Effector memory CD8-positive, alpha-beta T cell (primary cell): ENCODE measurements around the gene ZNF530.
A peak's percentile ranks its signal among the peaks of the same experiment; 100 is the strongest.

ENCODE experiments used
- ATAC-seq: fragments of 150-1000 bp; cut with Tn5 transposase; replicated peaks from 2 replicates; pipeline ENCODE4 v1.10.0; 2021; ENCODE audit warnings: mild to moderate bottlenecking, moderate library complexity
- DNase-seq, 3 experiments: peaks; one replicate each; pipeline ENCODE4 v3.0.0; 2021
- H3K27ac Mint-ChIP-seq, 2 donors: one replicate each; pipeline ENCODE4 v1.8.0; 2022; ENCODE audit warnings: mild to moderate bottlenecking in 2 of 2, mixed read lengths in 2 of 2, moderate library complexity in 2 of 2
- H3K27me3 Mint-ChIP-seq, 2 donors: one replicate each; pipeline ENCODE4 v1.8.0; 2022; ENCODE audit warnings: mixed read lengths in 2 of 2
- H3K36me3 Mint-ChIP-seq: one replicate; pipeline ENCODE4 v1.8.0; 2022; ENCODE audit warnings: mild to moderate bottlenecking, moderate library complexity, mixed read lengths; ENCODE audit not compliant: insufficient read depth
- H3K4me1 Mint-ChIP-seq, 2 donors: one replicate each; pipeline ENCODE4 v1.8.0; 2022; ENCODE audit warnings: low read depth in 2 of 2, mixed read lengths in 2 of 2
- H3K4me3 Mint-ChIP-seq, 2 donors: one replicate each; pipeline ENCODE4 v1.8.0; 2022; ENCODE audit warnings: mild to moderate bottlenecking in 2 of 2, mixed read lengths in 2 of 2, moderate library complexity in 2 of 2
- H3K9me3 Mint-ChIP-seq, 2 donors: one replicate each; pipeline ENCODE4 v1.8.0; 2022; ENCODE audit warnings: mixed read lengths in 2 of 2
- total RNA-seq, 9 experiments: gene quantifications; one replicate each; lab custom pipeline; 2026; lab: John Stamatoyannopoulos, UW

Gene ZNF530
- total RNA-seq = 6.0 to 26.1 (median 13.0) reads per million in 9 experiments

DNA sequence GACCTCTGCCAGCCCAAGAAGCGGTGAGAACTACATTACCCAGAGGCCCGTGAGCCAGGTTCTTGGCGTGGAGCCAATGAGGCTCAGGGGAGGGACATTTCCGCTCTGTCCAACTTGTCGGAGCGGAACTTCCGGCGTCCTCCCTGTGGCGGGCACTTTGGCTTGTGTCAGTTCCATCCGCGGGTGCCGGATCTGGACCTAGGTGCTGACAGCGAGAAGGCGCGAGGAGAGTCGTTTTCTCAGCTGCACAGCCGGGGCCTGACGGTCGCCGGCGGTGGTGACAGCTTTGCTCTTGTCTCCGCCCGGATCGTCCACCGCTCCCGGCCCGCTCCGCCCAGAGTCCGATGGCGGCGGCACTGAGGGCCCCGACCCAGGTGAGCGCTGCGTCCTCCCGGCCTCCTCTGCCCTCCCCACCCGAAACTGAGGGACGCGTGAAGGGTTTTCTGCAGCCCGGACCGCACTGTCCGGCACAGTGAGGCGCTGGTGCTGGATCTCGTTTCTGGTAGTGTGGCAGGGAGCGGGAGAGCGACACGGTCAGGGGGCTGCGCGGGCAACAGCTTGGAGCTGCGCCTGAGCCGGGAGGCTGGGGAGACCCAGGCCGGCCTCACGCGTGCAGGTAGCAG, at the start of gene ZNF530:
Gene ZNF530 (plus strand): TSS at position 125 of the 623 bp plus-strand sequence. CDS start 4,461 bp downstream, outside the sequence.
- Mint-ChIP-seq H3K27me3 (no peaks in the 10 kb centered on the region), H3K4me3 (peak within 1 kb of the TSS; percentile 78 to 82), H3K36me3 (peaks cover 3% of the 10 kb centered on the region), H3K27ac (peak within 1 kb of the TSS; percentile 59 to 83), H3K9me3 (peaks cover 23 to 42% of the 10 kb centered on the region in 2 donors), H3K4me1 (peaks cover 18 to 19% of the 10 kb centered on the region in 2 donors)
- ATAC-seq (peak; percentile 99), DNase-seq (peak; percentile 71 to 78 (median 76))

DNA sequence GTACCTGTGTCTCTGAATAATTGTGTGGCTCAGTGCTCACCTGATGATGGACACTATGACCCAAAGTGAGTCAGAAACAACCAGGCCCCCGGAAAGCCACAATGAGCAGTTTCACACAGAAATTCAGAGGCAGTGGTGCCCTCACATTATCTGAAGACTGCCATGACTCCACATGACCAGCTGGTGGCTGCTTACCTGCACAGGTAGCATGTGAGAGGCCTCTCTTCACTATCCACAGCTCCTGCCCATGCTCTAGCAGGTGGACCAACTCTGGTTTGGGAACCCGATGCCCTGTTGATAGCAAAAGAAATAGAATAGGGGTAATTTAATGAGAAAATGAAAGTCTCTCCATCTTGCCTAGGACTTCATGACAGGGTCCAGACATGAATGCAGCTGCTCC, 47.3 kb upstream of the ZNF530 start:
- DNase-seq (no peak), ATAC-seq (no peak)
- Mint-ChIP-seq H3K36me3 (peaks cover 62% of the 10 kb centered on the region), H3K9me3 (peaks cover 21 to 28% of the 10 kb centered on the region in 2 donors), H3K4me1 (peaks cover 2 to 7% of the 10 kb centered on the region in 2 donors), H3K27me3 (no peaks in the 10 kb centered on the region), H3K27ac (no peak overlapping the region), H3K4me3 (no peak overlapping the region)

DNA sequence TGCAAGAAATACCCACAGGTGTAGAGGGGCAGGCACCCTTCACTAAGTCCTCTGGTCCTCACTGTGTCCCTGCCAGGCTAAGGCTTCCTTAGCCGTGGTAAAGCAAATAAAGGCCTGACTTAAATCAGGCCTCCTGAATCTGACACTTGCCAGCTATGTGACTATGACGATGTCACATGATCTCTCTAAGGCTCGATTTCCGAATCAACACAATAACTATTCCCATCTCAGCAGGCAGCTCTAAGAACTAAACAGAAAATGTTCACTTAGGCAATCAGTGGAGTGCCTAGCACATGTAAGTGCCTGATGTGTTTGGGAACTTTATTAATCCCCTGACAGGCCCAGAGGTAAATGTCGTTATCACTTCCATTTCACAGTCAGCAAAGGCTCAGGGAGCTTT, 42.0 kb upstream of the ZNF530 start:
- Mint-ChIP-seq H3K4me3 (peak overlapping the region; percentile 88 to 93), H3K27me3 (no peaks in the 10 kb centered on the region), H3K4me1 (peaks cover 26 to 36% of the 10 kb centered on the region in 2 donors), H3K36me3 (peaks cover 27% of the 10 kb centered on the region), H3K27ac (peak overlapping the region in 1 of 2 donors; percentile 46), H3K9me3 (peaks cover 7 to 11% of the 10 kb centered on the region in 2 donors)
- no peak for DNase-seq
- ATAC-seq = no peak

DNA sequence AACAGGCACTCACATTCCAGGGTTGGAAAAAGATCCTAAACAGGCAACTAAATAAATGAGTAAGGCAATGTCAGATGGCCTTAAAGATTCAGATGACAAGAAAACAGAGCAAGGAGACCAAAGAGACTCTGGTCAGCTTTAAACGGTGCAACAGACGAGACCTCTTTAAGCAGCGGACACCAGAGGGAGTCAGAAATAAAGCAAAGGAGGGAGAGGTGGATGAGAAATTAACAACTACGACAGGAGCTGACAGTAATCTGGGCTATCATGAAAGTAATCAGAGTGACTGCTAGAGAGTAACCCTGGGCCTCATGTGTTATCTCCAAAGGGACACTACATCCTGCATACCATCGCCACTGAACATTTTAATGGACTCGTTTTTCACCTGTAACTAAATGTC, 41.2 kb upstream of the ZNF530 start:
- peaks cover 8 to 16% of the 10 kb centered on the region in 2 donors for H3K9me3 Mint-ChIP-seq
- peak overlapping the region; percentile 88 to 93 for H3K4me3 Mint-ChIP-seq
- H3K27me3 Mint-ChIP-seq = no peaks in the 10 kb centered on the region
- peak overlapping the region; percentile 67 to 96 for H3K27ac Mint-ChIP-seq
- H3K4me1 Mint-ChIP-seq = peaks cover 26 to 36% of the 10 kb centered on the region in 2 donors
- H3K36me3 Mint-ChIP-seq = peaks cover 25% of the 10 kb centered on the region
- ATAC-seq = no peak
- DNase-seq = no peak

DNA sequence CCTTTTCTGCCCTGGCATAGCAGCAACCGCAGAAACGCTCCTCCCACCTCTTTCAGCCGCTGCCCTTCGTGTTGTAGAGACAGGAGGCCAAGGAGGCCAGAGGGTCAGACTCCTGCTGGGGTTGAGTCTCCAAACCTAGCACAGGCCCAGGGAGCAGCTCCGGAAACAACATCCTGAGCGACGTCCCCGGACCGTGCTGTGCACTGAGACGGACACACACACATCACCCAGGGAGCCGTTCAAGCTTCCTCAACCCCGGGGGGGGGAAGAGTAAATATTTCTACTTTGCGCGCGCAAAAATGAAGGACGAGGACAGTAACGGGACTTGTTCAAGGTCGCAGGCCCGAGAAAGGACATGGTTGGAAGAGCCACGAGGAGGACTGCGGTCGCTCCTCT, 40.7 kb upstream of the ZNF530 start:
- Mint-ChIP-seq H3K4me3 (peak overlapping the region; percentile 88 to 93), H3K9me3 (peaks cover 10 to 19% of the 10 kb centered on the region in 2 donors), H3K36me3 (peaks cover 21% of the 10 kb centered on the region), H3K4me1 (peaks cover 26 to 36% of the 10 kb centered on the region in 2 donors), H3K27ac (peak overlapping the region; percentile 67 to 96), H3K27me3 (no peaks in the 10 kb centered on the region)
- DNase-seq (no peak), ATAC-seq (peak; percentile 9)

DNA sequence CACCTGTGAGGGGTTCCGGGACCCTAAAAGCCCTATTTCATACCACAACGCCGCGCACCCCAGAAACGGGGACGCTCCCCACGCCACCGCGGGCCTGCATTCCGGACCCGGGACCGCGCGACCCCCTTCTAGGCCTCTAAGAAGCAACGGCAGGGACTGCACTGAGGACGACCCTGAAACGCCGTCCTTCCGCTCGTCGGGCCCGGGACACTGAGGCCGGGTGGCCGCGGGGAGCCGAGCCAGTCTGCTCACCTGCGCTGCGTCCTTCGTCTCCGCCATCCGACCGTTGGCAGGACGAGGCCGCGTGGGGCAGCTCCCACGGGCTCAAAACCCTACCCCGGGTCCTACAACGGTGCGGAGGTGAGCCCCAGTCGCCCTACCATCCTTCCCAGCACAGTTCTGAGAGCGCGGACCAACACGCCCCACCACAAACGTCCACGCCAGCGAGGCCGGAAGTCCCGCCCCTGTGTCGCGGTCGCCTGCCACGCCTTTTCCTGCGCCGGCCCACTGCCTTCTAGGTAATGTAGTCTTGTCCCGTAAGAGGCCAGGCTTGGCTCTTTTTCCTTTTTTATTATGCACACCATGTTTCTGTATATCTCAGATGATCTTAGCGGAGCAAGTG, 40.2 kb upstream of the ZNF530 start, which contains the start of gene ZNF550:
Gene ZNF550 (minus strand): TSS at position 460 of the 622 bp plus-strand sequence. CDS start 181 bp downstream, at position 279.
- DNase-seq (peak; percentile 78 to 79 (median 78)), ATAC-seq (peak; percentile 99)
- peaks cover 10 to 19% of the 10 kb centered on the region in 2 donors for H3K9me3 Mint-ChIP-seq
- peak within 1 kb of the TSS; percentile 67 to 96 for H3K27ac Mint-ChIP-seq
- no peaks in the 10 kb centered on the region for H3K27me3 Mint-ChIP-seq
- H3K4me3 Mint-ChIP-seq = peak within 1 kb of the TSS; percentile 88 to 93
- H3K4me1 Mint-ChIP-seq = peaks cover 26 to 36% of the 10 kb centered on the region in 2 donors
- peaks cover 16% of the 10 kb centered on the region for H3K36me3 Mint-ChIP-seq

DNA sequence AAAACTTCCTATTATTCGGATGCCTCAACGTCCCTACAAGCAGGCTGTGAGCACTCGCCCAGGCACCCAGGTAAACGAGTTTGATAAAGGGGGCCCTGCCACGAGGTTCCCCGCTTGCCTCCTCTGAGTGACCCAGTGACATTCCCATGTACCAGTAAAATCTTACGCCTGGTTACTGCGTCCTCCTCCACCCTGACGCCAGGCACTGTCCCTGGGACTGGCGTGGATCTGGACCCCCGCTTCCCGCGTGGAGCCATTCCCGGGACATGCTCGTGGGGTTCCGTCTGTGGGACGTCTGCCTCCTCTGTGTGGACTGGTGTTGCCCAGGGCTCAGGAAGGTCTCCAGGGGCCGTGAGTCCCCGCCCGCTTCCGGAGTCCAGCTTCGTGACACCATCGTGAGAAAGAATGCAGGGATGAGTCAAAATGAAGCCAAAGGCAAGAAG, 39.6 kb upstream of the ZNF530 start:
- Mint-ChIP-seq H3K4me3 (peak overlapping the region; percentile 88 to 93), H3K36me3 (peaks cover 11% of the 10 kb centered on the region), H3K27me3 (no peaks in the 10 kb centered on the region), H3K27ac (peak overlapping the region; percentile 67 to 96), H3K9me3 (peaks cover 7 to 19% of the 10 kb centered on the region in 2 donors), H3K4me1 (peaks cover 26 to 32% of the 10 kb centered on the region in 2 donors)
- ATAC-seq (no peak), DNase-seq (no peak)

DNA sequence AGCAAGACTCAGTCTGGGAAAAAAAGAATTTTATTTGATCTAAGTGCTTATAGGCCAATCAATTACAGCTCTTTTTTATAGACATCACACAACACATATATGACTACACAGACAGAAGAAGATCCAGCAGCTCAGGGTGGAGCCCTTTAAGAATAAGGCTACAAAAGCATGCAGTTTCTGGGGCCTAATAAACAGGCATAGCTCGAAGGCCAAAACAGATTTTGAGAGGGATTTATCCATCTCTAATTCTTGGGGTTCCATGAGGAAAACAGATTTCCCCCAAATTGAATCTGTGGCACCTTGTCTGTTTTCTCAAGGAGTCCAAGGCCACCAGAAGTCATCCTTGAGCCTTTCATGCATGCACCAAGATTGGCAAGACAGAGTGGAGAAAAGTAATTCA, 36.1 kb upstream of the ZNF530 start:
- no peak overlapping the region for H3K4me3 Mint-ChIP-seq
- H3K9me3 Mint-ChIP-seq = peaks cover 14 to 16% of the 10 kb centered on the region in 2 donors
- no peaks in the 10 kb centered on the region for H3K36me3 Mint-ChIP-seq
- no peaks in the 10 kb centered on the region for H3K27me3 Mint-ChIP-seq
- H3K4me1 Mint-ChIP-seq = peaks cover 13 to 18% of the 10 kb centered on the region in 2 donors
- H3K27ac Mint-ChIP-seq = no peak overlapping the region
- ATAC-seq (no peak), DNase-seq (no peak)

DNA sequence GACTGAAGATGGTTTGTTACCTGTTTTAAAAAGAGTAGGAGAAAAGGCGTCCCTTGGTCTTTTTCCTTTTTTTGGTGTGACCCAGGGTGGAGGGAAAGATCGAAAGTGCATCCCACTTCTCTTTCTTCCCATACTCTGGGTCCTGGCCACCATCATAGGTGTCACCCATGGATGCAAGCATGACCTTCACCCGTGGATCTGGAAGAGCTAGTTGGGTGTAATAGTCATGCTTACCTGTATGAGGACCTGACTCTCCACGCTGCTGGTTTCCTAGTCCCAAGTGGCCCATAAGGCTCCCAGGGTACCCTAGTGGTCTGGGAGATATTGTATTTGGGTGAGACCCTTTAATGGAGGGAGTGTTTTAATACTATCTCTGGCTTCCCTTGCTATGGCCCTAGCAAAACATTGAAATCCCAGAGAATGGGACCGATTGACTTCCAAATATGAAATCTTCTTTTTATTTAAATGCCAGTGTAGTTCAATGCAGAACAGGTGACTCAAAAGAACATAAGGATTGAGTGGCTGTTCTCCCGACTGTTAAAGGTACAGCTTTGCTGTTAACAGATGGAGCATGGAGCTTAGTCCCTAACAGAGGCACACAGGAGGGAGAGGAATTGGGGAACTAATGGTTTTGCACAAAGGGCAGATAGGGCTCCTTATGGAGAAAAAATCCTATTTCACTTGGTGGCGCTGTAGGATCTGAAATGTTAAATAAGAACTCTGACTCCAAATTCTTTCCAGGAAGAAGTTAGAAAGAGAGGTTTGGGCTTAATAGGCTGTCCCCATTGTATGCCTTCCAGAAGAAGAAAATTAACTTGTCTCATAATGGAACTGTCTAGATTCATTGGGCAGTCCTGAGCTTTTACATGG, 33.1 kb upstream of the ZNF530 start:
- Mint-ChIP-seq H3K27ac (no peak overlapping the region), H3K27me3 (no peaks in the 10 kb centered on the region), H3K4me1 (no peaks in the 10 kb centered on the region), H3K9me3 (peaks cover 16 to 19% of the 10 kb centered on the region in 2 donors), H3K4me3 (no peak overlapping the region), H3K36me3 (no peaks in the 10 kb centered on the region)
- DNase-seq = no peak
- no peak for ATAC-seq

DNA sequence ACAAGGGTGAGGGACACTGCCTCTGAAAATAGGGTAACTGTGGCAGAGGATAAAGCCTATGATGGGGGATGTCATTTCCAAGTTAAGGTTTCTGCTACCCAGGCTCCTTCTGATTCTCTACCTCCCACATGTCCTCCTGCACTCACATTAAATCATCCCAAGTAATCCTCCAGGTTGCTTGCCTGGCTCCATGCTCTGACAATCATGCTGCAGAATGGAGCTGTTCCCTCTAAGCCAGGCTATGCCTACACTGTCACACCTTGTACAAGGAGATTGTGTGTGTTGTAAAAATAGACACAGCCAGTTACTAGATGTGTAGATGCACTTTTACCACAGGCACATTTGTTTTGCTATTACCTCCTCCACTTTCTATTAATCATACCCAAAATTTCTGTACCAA, 29.0 kb upstream of the ZNF530 start:
- no peak for ATAC-seq
- Mint-ChIP-seq H3K9me3 (peaks cover 13 to 24% of the 10 kb centered on the region in 2 donors), H3K27ac (no peak overlapping the region), H3K4me3 (no peak overlapping the region), H3K27me3 (no peaks in the 10 kb centered on the region), H3K36me3 (peaks cover 22% of the 10 kb centered on the region), H3K4me1 (no peaks in the 10 kb centered on the region)
- DNase-seq = no peak

DNA sequence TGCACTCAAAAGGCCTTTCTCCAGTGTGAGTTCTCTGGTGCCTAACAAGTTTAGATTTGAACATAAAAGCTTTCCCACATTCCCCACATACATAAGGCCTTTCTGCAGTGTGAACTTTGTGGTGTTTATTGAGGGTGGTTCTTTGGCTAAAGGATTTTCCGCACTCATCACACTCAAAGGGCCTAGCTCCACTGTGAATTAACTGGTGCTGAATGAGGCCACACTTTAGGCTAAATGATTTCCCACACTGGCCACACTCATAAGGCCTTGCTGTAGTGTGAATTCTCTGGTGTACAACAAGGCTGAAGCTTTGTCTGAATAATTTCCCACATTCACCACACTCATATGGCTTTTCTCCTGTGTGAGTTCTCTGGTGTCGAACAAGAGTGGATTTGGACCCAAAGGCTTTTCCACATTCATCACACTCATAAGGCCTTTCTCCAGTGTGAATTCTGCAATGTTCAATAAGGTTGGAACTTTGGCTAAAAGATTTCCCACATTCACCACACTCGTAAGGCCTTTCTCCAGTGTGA, 27.2 kb upstream of the ZNF530 start:
- Mint-ChIP-seq H3K27ac (no peak overlapping the region), H3K4me1 (peaks cover 10 to 11% of the 10 kb centered on the region in 2 donors), H3K36me3 (peaks cover 29% of the 10 kb centered on the region), H3K4me3 (no peak overlapping the region), H3K27me3 (no peaks in the 10 kb centered on the region), H3K9me3 (peaks cover 24 to 32% of the 10 kb centered on the region in 2 donors)
- no peak for ATAC-seq
- no peak for DNase-seq

DNA sequence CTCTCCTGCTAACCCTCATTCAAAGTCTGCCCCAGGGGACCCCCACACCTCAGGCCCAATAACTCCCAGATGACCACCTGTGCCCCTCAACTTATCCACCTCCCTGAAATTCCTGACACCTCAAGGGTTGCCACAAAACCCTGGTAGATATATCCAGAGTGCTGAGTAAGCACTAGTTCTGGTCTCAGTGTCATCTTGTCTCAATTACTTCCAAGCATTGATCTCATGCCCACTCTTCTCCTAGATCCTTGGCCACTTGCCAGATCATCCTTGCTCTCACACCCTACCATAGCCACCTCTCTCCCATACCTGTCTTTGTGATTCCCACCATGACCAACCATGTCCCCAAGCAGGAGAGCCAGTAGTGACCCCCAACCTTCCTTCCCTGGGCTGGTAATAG, 23.0 kb upstream of the ZNF530 start:
- Mint-ChIP-seq H3K4me3 (no peak overlapping the region), H3K36me3 (peaks cover 29% of the 10 kb centered on the region), H3K27me3 (no peaks in the 10 kb centered on the region), H3K27ac (no peak overlapping the region), H3K9me3 (peaks cover 30 to 36% of the 10 kb centered on the region in 2 donors), H3K4me1 (peaks cover 19 to 23% of the 10 kb centered on the region in 2 donors)
- no peak for DNase-seq
- ATAC-seq = no peak
